ENCODE results near the gene UNKL.

Gene UNKL

DNA sequence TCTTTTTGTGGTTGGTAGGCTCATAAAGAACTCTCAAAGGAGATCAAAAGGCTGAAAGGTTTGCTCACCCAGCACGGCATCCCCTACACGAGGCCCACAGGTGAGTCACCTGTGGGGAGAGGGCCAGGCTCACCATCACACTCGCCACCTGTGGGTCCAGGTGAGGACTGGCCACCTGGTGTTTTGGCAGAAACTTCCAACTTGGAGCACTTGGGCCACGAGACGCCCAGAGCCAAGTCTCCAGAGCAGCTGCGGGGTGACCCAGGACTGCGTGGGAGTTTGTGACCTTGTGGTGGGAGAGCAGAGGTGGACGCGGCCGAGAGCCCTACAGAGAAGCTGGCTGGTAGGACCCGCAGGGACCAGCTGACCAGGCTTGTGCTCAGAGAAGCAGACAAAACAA lies 51.7 kb downstream of the UNKL start:
- H3K4me1 Mint-ChIP-seq = peaks cover 4% of the 10 kb centered on the region
- H3K27ac Mint-ChIP-seq = no peak overlapping the region
- H3K36me3 Mint-ChIP-seq (ENCODE audit: low read depth) = peaks cover 4% of the 10 kb centered on the region
- TF ChIP-seq, protein P1, sequence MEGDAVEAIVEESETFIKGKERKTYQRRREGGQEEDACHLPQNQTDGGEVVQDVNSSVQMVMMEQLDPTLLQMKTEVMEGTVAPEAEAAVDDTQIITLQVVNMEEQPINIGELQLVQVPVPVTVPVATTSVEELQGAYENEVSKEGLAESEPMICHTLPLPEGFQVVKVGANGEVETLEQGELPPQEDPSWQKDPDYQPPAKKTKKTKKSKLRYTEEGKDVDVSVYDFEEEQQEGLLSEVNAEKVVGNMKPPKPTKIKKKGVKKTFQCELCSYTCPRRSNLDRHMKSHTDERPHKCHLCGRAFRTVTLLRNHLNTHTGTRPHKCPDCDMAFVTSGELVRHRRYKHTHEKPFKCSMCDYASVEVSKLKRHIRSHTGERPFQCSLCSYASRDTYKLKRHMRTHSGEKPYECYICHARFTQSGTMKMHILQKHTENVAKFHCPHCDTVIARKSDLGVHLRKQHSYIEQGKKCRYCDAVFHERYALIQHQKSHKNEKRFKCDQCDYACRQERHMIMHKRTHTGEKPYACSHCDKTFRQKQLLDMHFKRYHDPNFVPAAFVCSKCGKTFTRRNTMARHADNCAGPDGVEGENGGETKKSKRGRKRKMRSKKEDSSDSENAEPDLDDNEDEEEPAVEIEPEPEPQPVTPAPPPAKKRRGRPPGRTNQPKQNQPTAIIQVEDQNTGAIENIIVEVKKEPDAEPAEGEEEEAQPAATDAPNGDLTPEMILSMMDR (IDR thresholded peaks at IDR 0.05; ENCODE audit: unreplicated experiment in 3 of 3) = no peak
- no peaks in the 10 kb centered on the region for H3K9me3 Mint-ChIP-seq
- H3K4me3 Mint-ChIP-seq = no peak overlapping the region
- no peaks in the 10 kb centered on the region for H3K27me3 Mint-ChIP-seq (ENCODE audit: low read depth)

DNA sequence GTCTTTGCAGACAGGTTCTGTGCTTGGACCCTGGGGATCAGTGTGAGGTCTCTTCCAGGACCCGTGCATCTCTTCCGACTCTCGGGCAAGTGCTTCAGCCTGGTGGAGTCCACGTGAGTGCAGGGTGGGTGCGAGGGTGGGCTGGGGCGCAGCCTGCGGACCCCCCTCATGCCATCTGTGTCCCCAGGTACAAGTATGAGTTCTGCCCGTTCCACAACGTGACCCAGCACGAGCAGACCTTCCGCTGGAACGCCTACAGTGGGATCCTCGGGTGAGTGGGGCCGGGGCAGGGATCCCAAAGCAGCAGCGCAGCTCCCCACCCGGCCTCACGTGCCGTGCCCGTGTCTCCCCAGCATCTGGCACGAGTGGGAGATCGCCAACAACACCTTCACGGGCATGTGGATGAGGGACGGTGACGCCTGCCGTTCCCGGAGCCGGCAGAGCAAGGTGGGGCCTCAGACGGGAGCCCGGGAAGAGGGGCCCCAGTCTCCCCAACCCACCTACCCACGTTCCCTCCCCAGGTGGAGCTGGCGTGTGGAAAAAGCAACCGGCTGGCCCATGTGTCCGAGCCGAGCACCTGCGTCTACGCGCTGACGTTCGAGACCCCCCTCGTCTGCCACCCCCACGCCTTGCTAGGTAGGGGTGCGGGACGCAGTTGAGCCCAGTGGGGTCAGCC lies 52.7 kb downstream of the UNKL start:
- TF ChIP-seq, protein P1 (IDR thresholded peaks at IDR 0.05; ENCODE audit: unreplicated experiment in 3 of 3) = no peak
- H3K27me3 Mint-ChIP-seq (ENCODE audit: low read depth) = no peaks in the 10 kb centered on the region
- peaks cover 4% of the 10 kb centered on the region for H3K4me1 Mint-ChIP-seq
- H3K9me3 Mint-ChIP-seq = no peaks in the 10 kb centered on the region
- H3K36me3 Mint-ChIP-seq (ENCODE audit: low read depth) = peaks cover 4% of the 10 kb centered on the region
- no peak overlapping the region for H3K4me3 Mint-ChIP-seq
- H3K27ac Mint-ChIP-seq = no peak overlapping the region

DNA sequence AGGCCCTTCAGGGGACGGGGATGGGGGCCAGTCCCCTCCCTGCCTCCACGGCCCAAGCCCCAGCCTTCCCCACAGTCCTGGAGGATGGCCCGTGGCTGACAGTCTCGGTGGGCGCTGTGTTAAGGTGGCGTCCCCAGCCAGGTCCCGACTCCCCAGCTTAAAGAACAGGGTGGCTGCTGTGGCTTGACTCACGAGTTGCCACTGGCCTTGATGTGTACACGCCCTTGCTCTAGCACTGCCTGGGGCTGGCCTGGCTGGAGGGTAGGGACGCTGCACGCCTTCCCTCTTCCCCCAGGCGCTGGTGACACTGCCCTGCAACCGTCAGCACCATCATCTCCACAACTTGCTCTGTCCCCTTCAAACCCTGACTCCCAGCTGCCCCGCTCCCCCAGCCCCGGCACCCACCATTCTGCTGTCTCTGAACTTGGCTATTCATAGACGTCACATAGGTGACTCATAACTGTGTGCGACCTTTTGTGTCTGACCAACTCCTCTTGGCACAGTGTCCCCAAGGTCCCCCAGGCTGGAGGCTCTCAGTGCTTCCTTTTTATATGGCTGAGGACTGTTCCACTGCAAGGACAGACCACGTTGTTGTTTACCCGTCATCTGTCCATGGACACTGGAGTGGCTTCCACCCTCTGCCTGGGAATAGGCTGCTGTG lies 56.5 kb downstream of the UNKL start:
- Mint-ChIP-seq H3K27me3 (ENCODE audit: low read depth) (no peaks in the 10 kb centered on the region), H3K27ac (no peak overlapping the region), H3K4me3 (peak overlapping the region in 1 of 3 experiments; percentile 6), H3K36me3 (ENCODE audit: low read depth) (no peaks in the 10 kb centered on the region), H3K9me3 (no peaks in the 10 kb centered on the region), H3K4me1 (peaks cover 17% of the 10 kb centered on the region)
- TF ChIP-seq, protein P1 (IDR thresholded peaks at IDR 0.05; ENCODE audit: unreplicated experiment in 3 of 3) = no peak

DNA sequence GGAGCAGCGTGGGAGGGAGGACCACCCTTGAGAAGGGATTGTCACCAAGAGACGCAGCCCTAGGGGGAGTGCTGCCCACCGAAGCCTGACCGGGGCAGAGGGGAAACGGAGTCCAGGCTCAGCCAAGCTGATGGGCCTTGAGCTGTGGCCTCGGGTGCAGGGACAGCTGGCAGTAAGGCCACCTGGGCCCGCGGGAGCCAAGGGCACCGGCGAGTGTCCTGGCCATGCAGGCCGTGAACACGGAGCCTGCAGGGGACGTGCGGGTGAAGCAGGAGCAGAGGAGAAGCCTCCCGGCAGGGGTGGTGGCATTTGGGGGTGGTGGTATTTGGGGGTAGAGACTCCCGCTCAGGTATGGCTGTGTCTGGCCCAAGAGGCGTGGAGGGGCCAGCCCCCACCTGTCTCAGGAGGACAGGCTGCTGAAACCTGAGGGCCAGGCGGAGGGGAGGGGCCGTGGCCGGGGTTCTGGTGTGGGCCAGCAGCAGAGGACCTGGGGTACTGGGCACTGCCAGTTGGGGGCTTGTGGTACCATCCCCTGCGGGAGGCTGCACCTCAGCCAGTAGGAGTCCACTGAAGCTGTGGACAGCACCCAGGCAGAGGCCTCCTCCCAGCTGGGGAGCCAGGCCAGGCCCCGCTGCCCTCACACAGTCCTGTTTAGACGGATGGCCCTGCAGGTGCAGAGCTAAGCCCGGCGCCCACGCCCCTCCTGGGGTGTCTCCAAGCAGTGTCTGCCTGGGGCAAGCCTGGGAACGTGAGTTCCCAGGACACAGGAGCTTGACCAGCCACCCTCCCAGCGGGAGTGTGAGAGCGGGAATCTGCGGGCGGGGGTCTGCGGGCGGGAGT lies 58.2 kb downstream of the UNKL start:
- H3K4me1 Mint-ChIP-seq = peaks cover 24% of the 10 kb centered on the region
- TF ChIP-seq, protein P1 (IDR thresholded peaks at IDR 0.05; ENCODE audit: unreplicated experiment in 3 of 3) = no peak
- peaks cover 3% of the 10 kb centered on the region for H3K27me3 Mint-ChIP-seq (ENCODE audit: low read depth)
- no peak overlapping the region for H3K4me3 Mint-ChIP-seq
- peaks cover 2% of the 10 kb centered on the region for H3K9me3 Mint-ChIP-seq
- no peaks in the 10 kb centered on the region for H3K36me3 Mint-ChIP-seq (ENCODE audit: low read depth)
- no peak overlapping the region for H3K27ac Mint-ChIP-seq

DNA sequence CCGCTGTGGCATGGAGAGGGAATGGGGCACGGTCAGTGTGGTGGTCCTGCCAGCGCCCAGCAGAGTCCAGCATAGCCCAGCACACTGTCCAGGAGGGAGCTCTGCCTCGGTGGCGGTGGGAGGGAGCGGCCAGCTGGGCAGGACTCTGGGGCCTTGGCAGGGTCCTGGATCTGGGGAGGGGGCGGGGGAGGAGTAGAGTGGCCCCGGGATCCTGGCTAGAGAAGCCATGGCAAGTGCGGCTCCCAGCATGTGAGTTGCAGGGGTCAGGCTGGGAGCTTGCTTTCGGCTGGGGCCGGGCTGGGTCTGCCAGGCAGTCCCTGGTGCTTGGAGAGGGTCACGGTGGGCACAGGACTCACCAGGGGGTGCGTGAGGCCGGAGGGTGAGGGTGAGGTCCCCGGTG lies 58.9 kb downstream of the UNKL start:
- Mint-ChIP-seq H3K4me1 (peaks cover 24% of the 10 kb centered on the region), H3K27ac (no peak overlapping the region), H3K27me3 (ENCODE audit: low read depth) (peaks cover 3% of the 10 kb centered on the region), H3K9me3 (peaks cover 2% of the 10 kb centered on the region), H3K4me3 (no peak overlapping the region), H3K36me3 (ENCODE audit: low read depth) (no peaks in the 10 kb centered on the region)
- TF ChIP-seq, protein P1 (IDR thresholded peaks at IDR 0.05; ENCODE audit: unreplicated experiment in 3 of 3) = no peak

Data from nephron (organoid).